ENCODE results near the gene CCDC93.

The CCDC93 gene

DNA sequence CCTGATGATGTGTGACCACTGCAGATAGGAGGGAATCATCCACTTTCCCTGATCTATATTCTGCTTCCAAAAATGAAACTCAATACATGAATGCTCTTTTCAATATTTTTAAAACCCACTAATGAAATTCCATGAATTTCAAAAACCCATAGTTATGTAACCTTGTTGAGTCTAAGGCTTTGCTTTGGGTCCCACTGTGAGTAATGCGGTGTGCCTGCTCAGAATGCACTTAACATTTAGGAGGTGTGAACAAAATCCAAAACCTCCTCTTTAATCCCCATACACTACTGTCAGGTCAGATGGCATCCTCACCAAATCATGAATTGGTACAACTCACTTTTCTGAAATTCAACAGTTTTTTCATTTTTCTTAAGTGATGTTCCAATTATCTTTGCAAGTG, 50.4 kb downstream of the CCDC93 start:
- TF ChIP-seq, protein P1, sequence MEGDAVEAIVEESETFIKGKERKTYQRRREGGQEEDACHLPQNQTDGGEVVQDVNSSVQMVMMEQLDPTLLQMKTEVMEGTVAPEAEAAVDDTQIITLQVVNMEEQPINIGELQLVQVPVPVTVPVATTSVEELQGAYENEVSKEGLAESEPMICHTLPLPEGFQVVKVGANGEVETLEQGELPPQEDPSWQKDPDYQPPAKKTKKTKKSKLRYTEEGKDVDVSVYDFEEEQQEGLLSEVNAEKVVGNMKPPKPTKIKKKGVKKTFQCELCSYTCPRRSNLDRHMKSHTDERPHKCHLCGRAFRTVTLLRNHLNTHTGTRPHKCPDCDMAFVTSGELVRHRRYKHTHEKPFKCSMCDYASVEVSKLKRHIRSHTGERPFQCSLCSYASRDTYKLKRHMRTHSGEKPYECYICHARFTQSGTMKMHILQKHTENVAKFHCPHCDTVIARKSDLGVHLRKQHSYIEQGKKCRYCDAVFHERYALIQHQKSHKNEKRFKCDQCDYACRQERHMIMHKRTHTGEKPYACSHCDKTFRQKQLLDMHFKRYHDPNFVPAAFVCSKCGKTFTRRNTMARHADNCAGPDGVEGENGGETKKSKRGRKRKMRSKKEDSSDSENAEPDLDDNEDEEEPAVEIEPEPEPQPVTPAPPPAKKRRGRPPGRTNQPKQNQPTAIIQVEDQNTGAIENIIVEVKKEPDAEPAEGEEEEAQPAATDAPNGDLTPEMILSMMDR (IDR thresholded peaks at IDR 0.05; ENCODE audit: low read depth, low read length, missing control alignments): no peak
- H3K4me3 ChIP-seq (replicated peaks; ENCODE audit: low read depth, low read length): no peak overlapping the region
- no peak for DNase-seq (ENCODE audit: extremely low read depth, low read depth)

- TF ChIP-seq, protein P1 (IDR thresholded peaks at IDR 0.05; ENCODE audit: low read depth, low read length, missing control alignments): no peak
- no peak for DNase-seq (ENCODE audit: extremely low read depth, low read depth)
- H3K4me3 ChIP-seq (replicated peaks; ENCODE audit: low read depth, low read length): no peak overlapping the region
Measured at GRCh38 chr2:117961201-117961600, 52.7 kb downstream of the CCDC93 start.

- DNase-seq (ENCODE audit: extremely low read depth, low read depth): no peak
- TF ChIP-seq, protein P1 (IDR thresholded peaks at IDR 0.05; ENCODE audit: low read depth, low read length, missing control alignments): no peak
- no peak overlapping the region for H3K4me3 ChIP-seq (replicated peaks; ENCODE audit: low read depth, low read length)
Measured at GRCh38 chr2:117960231-117960630, 53.6 kb downstream of the CCDC93 start.

GRCh38 chr2:117958186-117958585, 55.7 kb downstream of the CCDC93 start:
- H3K4me3 ChIP-seq (replicated peaks; ENCODE audit: low read depth, low read length): no peak overlapping the region
- DNase-seq (ENCODE audit: extremely low read depth, low read depth): no peak
- TF ChIP-seq, protein P1 (IDR thresholded peaks at IDR 0.05; ENCODE audit: low read depth, low read length, missing control alignments): no peak

DNA sequence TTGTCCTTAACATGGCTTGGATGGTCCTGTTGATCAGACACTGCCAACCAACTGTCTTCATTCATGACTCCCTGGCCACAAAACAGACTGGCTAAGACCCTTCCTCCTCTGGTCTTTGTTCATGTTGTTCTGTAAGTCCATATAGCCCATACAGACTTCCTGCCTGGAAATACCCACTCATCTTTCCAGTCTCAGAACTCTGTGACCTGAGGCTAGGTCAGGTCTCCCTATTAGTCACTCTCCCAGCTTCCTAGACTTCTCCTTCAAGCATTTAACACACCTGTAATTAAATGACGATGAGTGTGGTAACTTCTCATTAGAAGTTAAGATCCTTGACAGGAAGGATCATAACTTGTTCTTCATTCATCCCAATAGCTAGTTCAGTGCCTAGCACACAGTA, 56.3 kb downstream of the CCDC93 start:
- DNase-seq (ENCODE audit: extremely low read depth, low read depth): no peak
- H3K4me3 ChIP-seq (replicated peaks; ENCODE audit: low read depth, low read length): no peak overlapping the region
- TF ChIP-seq, protein P1 (IDR thresholded peaks at IDR 0.05; ENCODE audit: low read depth, low read length, missing control alignments): no peak

GRCh38 chr2:117956036-117956796, 57.7 kb downstream of the CCDC93 start:
- H3K4me3 ChIP-seq (replicated peaks; ENCODE audit: low read depth, low read length): no peak overlapping the region
- DNase-seq (ENCODE audit: extremely low read depth, low read depth): no peak
- TF ChIP-seq, protein P1 (IDR thresholded peaks at IDR 0.05; ENCODE audit: low read depth, low read length, missing control alignments): peak; percentile 21

DNA sequence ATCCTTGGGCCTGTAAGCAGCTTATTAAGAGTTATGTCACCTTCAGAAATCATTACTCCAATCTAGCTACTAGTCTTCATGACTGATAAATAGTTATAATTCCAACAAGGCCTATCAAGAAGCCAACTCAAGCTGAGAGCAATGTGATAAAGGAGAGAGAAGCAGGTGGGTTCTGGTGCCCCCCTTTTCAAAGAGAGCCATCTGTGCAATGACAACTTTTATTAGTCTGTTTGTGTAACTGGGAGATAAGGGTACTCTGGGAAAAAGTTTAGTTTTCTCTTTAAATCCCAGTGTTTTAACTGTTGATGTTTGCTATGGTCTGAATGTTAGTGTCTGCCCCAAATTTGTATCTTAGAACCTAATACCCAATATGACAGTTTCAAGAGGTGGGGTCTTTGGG, 60.6 kb downstream of the CCDC93 start:
- no peak for DNase-seq (ENCODE audit: extremely low read depth, low read depth)
- H3K4me3 ChIP-seq (replicated peaks; ENCODE audit: low read depth, low read length): no peak overlapping the region
- TF ChIP-seq, protein P1 (IDR thresholded peaks at IDR 0.05; ENCODE audit: low read depth, low read length, missing control alignments): no peak

All from HFF-Myc (cell line).